ENCODE results near the gene ATG16L2.

DNA sequence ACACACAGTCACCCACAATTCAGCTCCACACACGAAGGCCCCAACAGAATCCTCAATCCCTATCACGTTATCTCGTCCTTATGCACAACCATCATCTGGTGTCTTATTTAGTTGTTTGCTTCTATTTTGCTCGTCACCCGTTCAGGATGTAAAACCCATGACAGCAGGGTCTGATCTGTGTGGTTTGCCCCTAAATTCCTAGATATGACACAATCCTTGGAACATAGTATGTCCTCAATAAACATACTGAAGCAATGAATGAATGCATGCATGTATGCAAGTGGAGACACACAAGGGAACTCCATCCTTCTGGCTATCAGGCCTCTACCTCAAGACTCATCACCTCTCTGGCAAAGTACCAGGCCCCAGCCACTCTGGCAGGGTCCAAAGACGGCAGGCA, 40.5 kb upstream of the ATG16L2 start:
- TF ChIP-seq, protein P1, sequence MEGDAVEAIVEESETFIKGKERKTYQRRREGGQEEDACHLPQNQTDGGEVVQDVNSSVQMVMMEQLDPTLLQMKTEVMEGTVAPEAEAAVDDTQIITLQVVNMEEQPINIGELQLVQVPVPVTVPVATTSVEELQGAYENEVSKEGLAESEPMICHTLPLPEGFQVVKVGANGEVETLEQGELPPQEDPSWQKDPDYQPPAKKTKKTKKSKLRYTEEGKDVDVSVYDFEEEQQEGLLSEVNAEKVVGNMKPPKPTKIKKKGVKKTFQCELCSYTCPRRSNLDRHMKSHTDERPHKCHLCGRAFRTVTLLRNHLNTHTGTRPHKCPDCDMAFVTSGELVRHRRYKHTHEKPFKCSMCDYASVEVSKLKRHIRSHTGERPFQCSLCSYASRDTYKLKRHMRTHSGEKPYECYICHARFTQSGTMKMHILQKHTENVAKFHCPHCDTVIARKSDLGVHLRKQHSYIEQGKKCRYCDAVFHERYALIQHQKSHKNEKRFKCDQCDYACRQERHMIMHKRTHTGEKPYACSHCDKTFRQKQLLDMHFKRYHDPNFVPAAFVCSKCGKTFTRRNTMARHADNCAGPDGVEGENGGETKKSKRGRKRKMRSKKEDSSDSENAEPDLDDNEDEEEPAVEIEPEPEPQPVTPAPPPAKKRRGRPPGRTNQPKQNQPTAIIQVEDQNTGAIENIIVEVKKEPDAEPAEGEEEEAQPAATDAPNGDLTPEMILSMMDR (IDR thresholded peaks at IDR 0.05), result no peak
- TF ChIP-seq POLR2A (IDR thresholded peaks at IDR 0.05) (no peak), EP300 (IDR thresholded peaks at IDR 0.05) (no peak), POLR2AphosphoS5 (IDR thresholded peaks at IDR 0.05) (no peak)

Measured in upper lobe of left lung (tissue), 4 donors.